Hepatocyte (in vitro differentiated cells): ENCODE results near the gene ABTB1. TPM values are rescaled to one million over a fixed set of nuclear protein-coding genes. Genes with fewer than 3 reads are reported as not detected.

ENCODE experiments used
- DNase-seq: peaks from one replicate; pipeline ENCODE4 v3.0.0-alpha.2; 2016; ENCODE audit warnings: low spot score
- H2AFZ ChIP-seq: fragments of 200-600 bp; sonication (generic); 2 replicates; pipeline ENCODE4 v1.6.0; 2016; ENCODE audit warnings: antibody characterized with exemption, mild to moderate bottlenecking
- H3K27ac ChIP-seq: fragments of 200-600 bp; sonication (generic); 2 replicates; pipeline ENCODE4 v1.5.1; 2016; ENCODE audit warnings: mild to moderate bottlenecking
- H3K27me3 ChIP-seq: fragments of 200-600 bp; sonication (generic); 2 replicates; pipeline ENCODE4 v1.6.1; 2016
- H3K36me3 ChIP-seq: fragments of 200-600 bp; sonication (generic); replicated peaks from 2 replicates; pipeline ENCODE4 v1.5.1; 2016; ENCODE audit warnings: low read depth; ENCODE audit not compliant: insufficient read depth
- H3K4me1 ChIP-seq: fragments of 200-600 bp; sonication (generic); 2 replicates; pipeline ENCODE4 v1.5.1; 2016; ENCODE audit warnings: mild to moderate bottlenecking, moderate library complexity; ENCODE audit not compliant: insufficient read depth
- H3K4me2 ChIP-seq: fragments of 200-600 bp; sonication (generic); 2 replicates; pipeline ENCODE4 v1.6.0; 2016
- H3K4me3 ChIP-seq: fragments of 200-600 bp; sonication (generic); 2 replicates; pipeline ENCODE4 v1.5.1; 2016; ENCODE audit warnings: mild to moderate bottlenecking
- H3K79me2 ChIP-seq: fragments of 200-600 bp; sonication (generic); 2 replicates; pipeline ENCODE4 v1.6.0; 2017; ENCODE audit warnings: mild to moderate bottlenecking
- H3K9me2 ChIP-seq: fragments of 200-600 bp; sonication (generic); replicated peaks from 2 replicates; pipeline ENCODE4 v1.6.0; 2017; ENCODE audit warnings: mild to moderate bottlenecking; ENCODE audit not compliant: insufficient read depth
- H3K9me3 ChIP-seq: fragments of 200-600 bp; sonication (generic); 2 replicates; pipeline ENCODE4 v1.5.1; 2016; ENCODE audit warnings: low read depth, mild to moderate bottlenecking
- H4K20me1 ChIP-seq: fragments of 200-600 bp; sonication (generic); 2 replicates; pipeline ENCODE4 v1.6.0; 2016; ENCODE audit warnings: mild to moderate bottlenecking; ENCODE audit not compliant: insufficient read depth, poor library complexity, severe bottlenecking
- EZH2 ChIP-seq: fragments of 200-600 bp; sonication (generic); IDR thresholded peaks from 2 replicates; pipeline ENCODE4 v1.6.1; 2016; ENCODE audit warnings: antibody characterized with exemption, mild to moderate bottlenecking, borderline replicate concordance
- EZH2phosphoT487 ChIP-seq: fragments of 200-600 bp; sonication (generic); IDR thresholded peaks from one replicate; pipeline ENCODE4 v1.6.1; 2018; ENCODE audit warnings: antibody characterized with exemption, mild to moderate bottlenecking, low read depth, moderate library complexity; ENCODE audit not compliant: unreplicated experiment, severe bottlenecking
- WGBS: methylation state at CpG from one replicate; pipeline ENCODE4 v1.1.6; 2016; ENCODE audit warnings: low lambda C conversion rate; ENCODE audit errors: missing lambda C conversion rate; 5-methylcytosine and 5-hydroxymethylcytosine counted together
- polyA plus RNA-seq: library from polyadenylated mRNA; unstranded; fragments of >200 nt; fragmentation: Nextera tagmentation; extraction: Ambion mirVana; gene quantifications from 2 replicates; pipeline ENCODE4 v1.2.1, GENCODE V29; 2016
- total RNA-seq: library from RNA; depleted of rRNA; stranded (reverse); fragments of >200 nt; gene quantifications from 2 replicates; pipeline ENCODE4 v1.2.3, GENCODE V29; 2014
- TF ChIP-seq, protein P1 (sequence below): fragments of 200-600 bp; sonication (generic); IDR thresholded peaks from 2 replicates; pipeline ENCODE4 v1.5.1; 2016; ENCODE audit warnings: antibody characterized with exemption, mild to moderate bottlenecking; ENCODE audit not compliant: poor library complexity

Gene ABTB1
- total and polyA plus RNA-seq, 2 experiments from 2014 or later: 4.7 to 13.8 TPM

DNA sequence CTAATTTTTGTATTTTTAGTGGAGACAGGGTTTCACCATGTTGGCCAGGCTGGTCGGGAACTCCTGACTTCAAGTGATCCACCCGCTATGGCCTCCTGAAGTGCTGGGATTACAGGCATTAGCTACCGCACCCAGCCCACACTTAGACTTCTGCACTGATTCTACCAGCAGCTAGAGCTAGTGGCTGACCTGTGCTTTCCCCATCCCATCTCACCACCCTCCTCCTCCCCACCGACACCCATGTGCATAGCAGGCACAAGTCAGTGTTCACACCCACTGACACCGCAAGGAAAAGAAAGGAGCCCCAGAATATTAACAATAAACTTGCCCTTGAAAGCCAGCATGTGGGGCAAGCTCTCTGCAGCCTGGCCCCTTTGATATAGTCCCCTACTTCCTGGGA, 11.2 kb upstream of the ABTB1 start:
- H2AFZ ChIP-seq: no peak overlapping the region

DNA sequence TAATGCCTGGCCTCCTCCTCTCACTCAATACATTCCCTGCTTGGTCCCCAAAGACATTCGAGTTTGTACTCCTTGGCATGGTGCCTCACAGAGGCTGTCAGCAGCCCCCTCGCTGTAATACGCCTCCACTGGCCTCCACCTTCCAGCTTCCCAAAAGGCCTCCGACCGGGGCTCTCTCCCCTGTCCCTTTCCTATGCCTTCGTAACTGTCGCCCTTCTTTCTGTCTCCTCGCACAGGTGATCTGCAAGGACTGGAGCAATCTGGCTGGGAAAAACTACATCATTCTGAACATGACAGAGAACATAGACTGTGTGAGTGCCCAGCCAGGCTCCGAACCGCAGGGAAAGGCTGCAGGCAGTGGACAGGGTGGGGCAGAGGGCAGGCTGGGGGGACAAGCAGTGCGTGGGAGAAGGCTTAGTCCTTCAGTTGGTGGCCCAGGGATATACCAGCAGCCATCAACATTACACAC, 10.7 kb upstream of the ABTB1 start:
- Histone ChIP-seq H4K20me1 (no peaks in the 10 kb centered on the region), H3K36me3 (no peaks in the 10 kb centered on the region), H3K9me3 (no peaks in the 10 kb centered on the region), H3K27me3 (no peaks in the 10 kb centered on the region), H2AFZ (no peak overlapping the region), H3K9me2 (no peaks in the 10 kb centered on the region), H3K27ac (no peak overlapping the region), H3K4me3 (no peak overlapping the region), H3K4me1 (no peaks in the 10 kb centered on the region), H3K4me2 (no peak overlapping the region), H3K79me2 (no peaks in the 10 kb centered on the region)
- no peak for DNase-seq
- TF ChIP-seq EZH2phosphoT487: no peak
- TF ChIP-seq, protein P1, sequence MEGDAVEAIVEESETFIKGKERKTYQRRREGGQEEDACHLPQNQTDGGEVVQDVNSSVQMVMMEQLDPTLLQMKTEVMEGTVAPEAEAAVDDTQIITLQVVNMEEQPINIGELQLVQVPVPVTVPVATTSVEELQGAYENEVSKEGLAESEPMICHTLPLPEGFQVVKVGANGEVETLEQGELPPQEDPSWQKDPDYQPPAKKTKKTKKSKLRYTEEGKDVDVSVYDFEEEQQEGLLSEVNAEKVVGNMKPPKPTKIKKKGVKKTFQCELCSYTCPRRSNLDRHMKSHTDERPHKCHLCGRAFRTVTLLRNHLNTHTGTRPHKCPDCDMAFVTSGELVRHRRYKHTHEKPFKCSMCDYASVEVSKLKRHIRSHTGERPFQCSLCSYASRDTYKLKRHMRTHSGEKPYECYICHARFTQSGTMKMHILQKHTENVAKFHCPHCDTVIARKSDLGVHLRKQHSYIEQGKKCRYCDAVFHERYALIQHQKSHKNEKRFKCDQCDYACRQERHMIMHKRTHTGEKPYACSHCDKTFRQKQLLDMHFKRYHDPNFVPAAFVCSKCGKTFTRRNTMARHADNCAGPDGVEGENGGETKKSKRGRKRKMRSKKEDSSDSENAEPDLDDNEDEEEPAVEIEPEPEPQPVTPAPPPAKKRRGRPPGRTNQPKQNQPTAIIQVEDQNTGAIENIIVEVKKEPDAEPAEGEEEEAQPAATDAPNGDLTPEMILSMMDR: no peak
- TF ChIP-seq EZH2: no peak
- WGBS: 91% methylated on average over 11 of the region's 11 CpGs

More for the DNA sequence above, 11.2 kb upstream of the ABTB1 start:
- Histone ChIP-seq H3K79me2 (no peaks in the 10 kb centered on the region), H3K9me2 (no peaks in the 10 kb centered on the region), H3K9me3 (no peaks in the 10 kb centered on the region), H3K4me3 (no peak overlapping the region), H3K4me1 (no peaks in the 10 kb centered on the region), H3K36me3 (no peaks in the 10 kb centered on the region), H3K27ac (no peak overlapping the region), H3K27me3 (no peaks in the 10 kb centered on the region), H3K4me2 (no peak overlapping the region), H4K20me1 (no peaks in the 10 kb centered on the region)
- DNase-seq: no peak
- 94% methylated on average over 5 of the region's 5 CpGs for WGBS
- no peak for TF ChIP-seq EZH2
- TF ChIP-seq, protein P1: no peak
- no peak for TF ChIP-seq EZH2phosphoT487

DNA sequence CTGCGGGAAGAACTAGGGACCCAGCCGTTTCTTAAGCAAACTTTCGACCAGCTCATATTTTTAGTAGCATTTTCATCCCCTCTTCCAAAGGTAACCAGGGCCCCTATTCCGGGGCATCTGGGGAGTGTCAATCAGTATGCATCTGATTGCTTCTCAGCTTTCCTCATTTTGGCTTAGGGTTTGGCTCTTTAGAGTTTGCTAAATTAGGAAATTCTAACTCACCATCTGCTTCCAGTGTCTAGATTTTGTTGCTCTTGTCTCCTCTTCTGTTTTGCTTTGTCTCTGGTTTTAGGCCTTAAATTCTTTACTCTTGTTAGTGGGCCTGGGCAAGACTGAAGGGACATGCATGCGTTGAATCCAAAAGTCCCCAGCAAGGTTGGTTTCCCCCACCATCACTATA, 9.6 kb upstream of the ABTB1 start:
- DNase-seq: no peak
- H3K4me1 ChIP-seq: no peaks in the 10 kb centered on the region
- no peaks in the 10 kb centered on the region for H3K27me3 ChIP-seq
- no peak for TF ChIP-seq EZH2
- TF ChIP-seq EZH2phosphoT487: no peak
- TF ChIP-seq, protein P1: no peak
- no peaks in the 10 kb centered on the region for H3K79me2 ChIP-seq
- no peaks in the 10 kb centered on the region for H3K9me2 ChIP-seq
- no peak overlapping the region for H3K4me2 ChIP-seq
- H3K9me3 ChIP-seq: no peaks in the 10 kb centered on the region
- WGBS: 91% methylated on average over 5 of the region's 5 CpGs
- H3K27ac ChIP-seq: no peak overlapping the region
- H3K36me3 ChIP-seq: no peaks in the 10 kb centered on the region
- no peak overlapping the region for H3K4me3 ChIP-seq
- no peak overlapping the region for H2AFZ ChIP-seq
- H4K20me1 ChIP-seq: no peaks in the 10 kb centered on the region

DNA sequence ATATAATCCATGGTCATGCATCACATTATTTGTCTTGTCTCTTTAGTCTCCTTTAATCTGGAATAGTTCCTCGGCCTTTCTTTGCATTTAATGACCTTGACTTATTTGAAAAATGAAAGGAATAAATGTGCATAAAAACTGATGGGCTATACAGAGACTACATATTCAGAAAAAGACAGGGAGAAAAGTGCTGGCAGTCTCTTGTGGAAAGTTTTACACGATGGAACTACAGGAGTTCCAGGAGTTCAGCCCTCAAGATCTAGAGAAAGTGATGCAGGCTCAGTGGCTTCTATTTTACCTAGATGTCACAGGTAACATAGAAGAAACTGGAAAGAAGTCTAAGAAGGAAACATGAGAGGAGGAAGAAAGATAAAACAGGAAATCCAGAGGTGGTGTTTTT, 7.6 kb upstream of the ABTB1 start:
- H3K27ac ChIP-seq: no peak overlapping the region
- no peak for DNase-seq
- WGBS: 100% methylated on average over 2 of the region's 2 CpGs
- H4K20me1 ChIP-seq: no peaks in the 10 kb centered on the region
- H3K36me3 ChIP-seq: no peaks in the 10 kb centered on the region
- H3K4me1 ChIP-seq: no peaks in the 10 kb centered on the region
- no peak overlapping the region for H3K4me3 ChIP-seq
- H3K9me2 ChIP-seq: no peaks in the 10 kb centered on the region
- H3K79me2 ChIP-seq: no peaks in the 10 kb centered on the region
- H3K27me3 ChIP-seq: no peaks in the 10 kb centered on the region
- no peak for TF ChIP-seq EZH2phosphoT487
- no peak for TF ChIP-seq EZH2
- TF ChIP-seq, protein P1: no peak
- H3K9me3 ChIP-seq: no peaks in the 10 kb centered on the region
- no peak overlapping the region for H2AFZ ChIP-seq
- H3K4me2 ChIP-seq: no peak overlapping the region
